Body of pancreas (tissue), 4 donors: ENCODE measurements around the gene ABCC6.
"Not testable (repeated sequence)": the region's sequence is repeated elsewhere in the genome, so short reads cannot be mapped to it uniquely, and the experiment has no call there.

ENCODE experiments used
- POLR2A ChIP-seq, 3 donors: fragments of 450-650 bp; IDR thresholded peaks; one replicate each; pipeline ENCODE4 v1.6.1; 2016; ENCODE audit warnings: antibody characterized with exemption in 3 of 3, mild to moderate bottlenecking in 2 of 3
- TF ChIP-seq, protein P1 (sequence below), 7 experiments: fragments of 450-650 bp in 4 of 7; fragments of 200-600 bp in 3 of 7; sonication (generic) in 3 of 7; IDR thresholded peaks; one replicate each; pipeline ENCODE4 v1.5.1; 2016 to 2019; ENCODE audit warnings: antibody characterized with exemption in 7 of 7

DNA sequence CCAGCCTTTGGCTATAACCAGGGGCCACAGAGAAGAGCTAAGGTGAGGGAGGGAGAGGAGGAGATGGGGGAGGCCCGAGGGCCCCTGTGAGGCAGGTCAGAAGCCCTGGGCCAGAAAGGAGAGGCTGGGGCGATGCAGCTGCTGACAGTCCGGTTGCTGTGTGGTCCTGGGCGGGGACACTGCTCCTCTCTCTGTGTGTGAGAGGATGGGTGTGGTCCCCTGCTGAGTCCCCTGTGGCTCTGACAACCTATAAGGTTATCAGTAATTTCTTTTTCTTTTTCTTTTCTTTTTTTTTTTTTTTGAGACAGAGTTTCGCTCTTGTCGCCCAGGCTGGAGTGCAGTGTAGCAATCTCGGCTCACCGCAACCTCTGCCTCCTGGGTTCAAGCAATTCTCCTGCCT is 18.7 kb downstream of the ABCC6 start:
- TF ChIP-seq POLR2A (IDR thresholded peaks at IDR 0.05), result not testable (repeated sequence)
- TF ChIP-seq, protein P1, sequence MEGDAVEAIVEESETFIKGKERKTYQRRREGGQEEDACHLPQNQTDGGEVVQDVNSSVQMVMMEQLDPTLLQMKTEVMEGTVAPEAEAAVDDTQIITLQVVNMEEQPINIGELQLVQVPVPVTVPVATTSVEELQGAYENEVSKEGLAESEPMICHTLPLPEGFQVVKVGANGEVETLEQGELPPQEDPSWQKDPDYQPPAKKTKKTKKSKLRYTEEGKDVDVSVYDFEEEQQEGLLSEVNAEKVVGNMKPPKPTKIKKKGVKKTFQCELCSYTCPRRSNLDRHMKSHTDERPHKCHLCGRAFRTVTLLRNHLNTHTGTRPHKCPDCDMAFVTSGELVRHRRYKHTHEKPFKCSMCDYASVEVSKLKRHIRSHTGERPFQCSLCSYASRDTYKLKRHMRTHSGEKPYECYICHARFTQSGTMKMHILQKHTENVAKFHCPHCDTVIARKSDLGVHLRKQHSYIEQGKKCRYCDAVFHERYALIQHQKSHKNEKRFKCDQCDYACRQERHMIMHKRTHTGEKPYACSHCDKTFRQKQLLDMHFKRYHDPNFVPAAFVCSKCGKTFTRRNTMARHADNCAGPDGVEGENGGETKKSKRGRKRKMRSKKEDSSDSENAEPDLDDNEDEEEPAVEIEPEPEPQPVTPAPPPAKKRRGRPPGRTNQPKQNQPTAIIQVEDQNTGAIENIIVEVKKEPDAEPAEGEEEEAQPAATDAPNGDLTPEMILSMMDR (IDR thresholded peaks at IDR 0.05), result not testable (repeated sequence)
